ENCODE measurements around the gene LIME1. TPM values are rescaled to one million over a fixed set of nuclear protein-coding genes. Genes with fewer than 3 reads are reported as not detected.

LIME1 gene
- total RNA-seq, 2 experiments from 2014 or later: 7.3 to 10.2 TPM

- Mint-ChIP-seq H3K4me3 (no peak overlapping the region), H3K27ac (no peak overlapping the region), H3K36me3 (ENCODE audit: low read depth) (peaks cover 14% of the 10 kb centered on the region), H3K27me3 (no peaks in the 10 kb centered on the region), H3K4me1 (peaks cover 21% of the 10 kb centered on the region), H3K9me3 (ENCODE audit: low read depth) (no peaks in the 10 kb centered on the region)
- no peak for ATAC-seq
- intact Hi-C loops (cut with DNase I, micrococcal nuclease): loop anchor here (5.0 to 10.0 kb wide), 5 partner anchors 38 to 302 kb away; partner anchors contain the start of genes C20orf204 (in 1 of the 2), SAMD10 (in 1 of the 2) and TNFRSF6B (in 1 of the 2)
- no peak for DNase-seq
- POLR2A ChIA-PET: interaction anchor here (1.1 to 1.7 kb wide), 2 partner anchors 28 to 130 kb away, joined by 3 to 10 read pairs; partner anchors contain the start of genes ARFRP1, TPD52L2 and ZGPAT
- CTCF ChIA-PET: interaction anchor here (0.8 to 1.4 kb wide), 4 partner anchors 15 to 77 kb away, joined by 3 to 14 read pairs (median 3); partner anchors contain the start of genes ARFRP1, RTEL1 and ZGPAT
These were observed 1.3 kb upstream of the LIME1 start for GRCh38 chr20:63734946-63735858.

GRCh38 chr20:63736893-63737694, 630 bp downstream of the LIME1 start:
- intact Hi-C loops (cut with DNase I, micrococcal nuclease): loop anchor here (1.0 to 10.0 kb wide), 6 partner anchors 40 to 300 kb away; partner anchors contain the start of genes C20orf204 (in 1 of the 2), SAMD10 (in 1 of the 2) and TNFRSF6B (in 1 of the 2)
- Mint-ChIP-seq H3K27me3 (no peaks in the 10 kb centered on the region), H3K36me3 (ENCODE audit: low read depth) (peaks cover 11% of the 10 kb centered on the region), H3K27ac (peak overlapping the region; percentile 34), H3K4me1 (peaks cover 21% of the 10 kb centered on the region), H3K4me3 (peak overlapping the region; percentile 54), H3K9me3 (ENCODE audit: low read depth) (no peaks in the 10 kb centered on the region)
- peak; percentile 74 for DNase-seq
- CTCF ChIA-PET: interaction anchor here (0.5 to 1.4 kb wide), 5 partner anchors 12 to 110 kb away, joined by 3 to 14 read pairs (median 3); partner anchors contain the start of genes ARFRP1, GMEB2, RTEL1 and STMN3
- peak; percentile 28 for ATAC-seq
- POLR2A ChIA-PET: interaction anchor here (0.5 to 1.7 kb wide), 3 partner anchors 10 to 30 kb away, joined by 3 to 10 read pairs (median 3); partner anchors contain the start of genes ARFRP1 and ZGPAT

GRCh38 chr20:63737695-63737944, 1.2 kb downstream of the LIME1 start:
- H3K27me3 Mint-ChIP-seq: no peaks in the 10 kb centered on the region
- no peak for DNase-seq
- POLR2A ChIA-PET: interaction anchor here (0.5 kb wide), 1 partner anchor 11 kb away, joined by 3 read pairs; no protein-coding TSS in a partner anchor

GRCh38 chr20:63737945-63738686, 1.7 kb downstream of the LIME1 start:
- no peaks in the 10 kb centered on the region for H3K9me3 Mint-ChIP-seq (ENCODE audit: low read depth)
- ChIA-PET CTCF (interaction anchor here (0.5 to 1.3 kb wide), 2 partner anchors 80 to 85 kb away, joined by 3 read pairs; partner anchors contain the start of genes RTEL1 and STMN3), POLR2A (no interaction called here)
- H3K36me3 Mint-ChIP-seq (ENCODE audit: low read depth): peaks cover 11% of the 10 kb centered on the region
- DNase-seq (peak; percentile 57), ATAC-seq (peak; percentile 7)
- H3K27me3 Mint-ChIP-seq: no peaks in the 10 kb centered on the region
- no peak overlapping the region for H3K27ac Mint-ChIP-seq
- intact Hi-C loops (cut with DNase I, micrococcal nuclease): loop anchor here (1.0 to 10.0 kb wide), 6 partner anchors 41 to 299 kb away; partner anchors contain the start of genes C20orf204 (in 1 of the 2), SAMD10 (in 1 of the 2) and TNFRSF6B (in 1 of the 2)
- H3K4me1 Mint-ChIP-seq: peaks cover 21% of the 10 kb centered on the region
- no peak overlapping the region for H3K4me3 Mint-ChIP-seq

More at GRCh38 chr20:63737695-63737944, 1.2 kb downstream of the LIME1 start:
- no peaks in the 10 kb centered on the region for H3K9me3 Mint-ChIP-seq (ENCODE audit: low read depth)
- peak; percentile 2 for ATAC-seq
- H3K36me3 Mint-ChIP-seq (ENCODE audit: low read depth): peaks cover 11% of the 10 kb centered on the region
- H3K4me1 Mint-ChIP-seq: peaks cover 21% of the 10 kb centered on the region
- H3K4me3 Mint-ChIP-seq: peak overlapping the region; percentile 54
- no peak overlapping the region for H3K27ac Mint-ChIP-seq
- CTCF ChIA-PET: interaction anchor here (0.5 to 1.3 kb wide), 2 partner anchors 80 to 84 kb away, joined by 3 read pairs; partner anchors contain the start of genes RTEL1 and STMN3
- intact Hi-C loops (cut with DNase I, micrococcal nuclease): loop anchor here (1.0 to 10.0 kb wide), 6 partner anchors 40 to 300 kb away; partner anchors contain the start of genes C20orf204 (in 1 of the 2), SAMD10 (in 1 of the 2) and TNFRSF6B (in 1 of the 2)

GRCh38 chr20:63738687-63739129, 2.2 kb downstream of the LIME1 start:
- H3K36me3 Mint-ChIP-seq (ENCODE audit: low read depth): peaks cover 8% of the 10 kb centered on the region
- intact Hi-C loops (cut with DNase I, micrococcal nuclease): loop anchor here (1.0 to 10.0 kb wide), 6 partner anchors 41 to 299 kb away; partner anchors contain the start of genes C20orf204 (in 1 of the 2), SAMD10 (in 1 of the 2) and TNFRSF6B (in 1 of the 2)
- no peaks in the 10 kb centered on the region for H3K9me3 Mint-ChIP-seq (ENCODE audit: low read depth)
- CTCF ChIA-PET: no interaction called here
- peak; percentile 61 for DNase-seq
- ATAC-seq: no peak
- no peaks in the 10 kb centered on the region for H3K27me3 Mint-ChIP-seq
- H3K27ac Mint-ChIP-seq: no peak overlapping the region
- H3K4me3 Mint-ChIP-seq: no peak overlapping the region
- POLR2A ChIA-PET: no interaction called here
- peaks cover 21% of the 10 kb centered on the region for H3K4me1 Mint-ChIP-seq

GRCh38 chr20:63739130-63740069, 2.9 kb downstream of the LIME1 start, which contains the start of gene SLC2A4RG:
SLC2A4RG (plus strand) TSS chr20:63739776; CDS start chr20:63739913, 137 bp downstream.
- Mint-ChIP-seq H3K9me3 (ENCODE audit: low read depth) (no peaks in the 10 kb centered on the region), H3K4me3 (peak within 1 kb of the TSS; percentile 33), H3K27me3 (no peaks in the 10 kb centered on the region), H3K4me1 (peaks cover 19% of the 10 kb centered on the region), H3K36me3 (ENCODE audit: low read depth) (peaks cover 4% of the 10 kb centered on the region), H3K27ac (no peak within 1 kb of the TSS)
- intact Hi-C loops (cut with DNase I, micrococcal nuclease): loop anchor here (1.0 to 10.0 kb wide), 9 partner anchors 32 to 298 kb away; partner anchors contain the start of genes ARFRP1 (in 2 of the 2), C20orf204 (in 1 of the 2), RTEL1 (in 1 of the 2) and SAMD10 (in 1 of the 2)
- CTCF ChIA-PET: no interaction called here
- ATAC-seq (peak; percentile 58), DNase-seq (peak; percentile 79)
- POLR2A ChIA-PET: no interaction called here

GRCh38 chr20:63740070-63740626, 3.7 kb downstream of the LIME1 start:
- Mint-ChIP-seq H3K4me3 (peak overlapping the region; percentile 33), H3K27ac (no peak overlapping the region), H3K36me3 (ENCODE audit: low read depth) (peaks cover 4% of the 10 kb centered on the region), H3K27me3 (no peaks in the 10 kb centered on the region), H3K9me3 (ENCODE audit: low read depth) (no peaks in the 10 kb centered on the region), H3K4me1 (peaks cover 19% of the 10 kb centered on the region)
- DNase-seq: peak; percentile 63
- CTCF ChIA-PET: interaction anchor here (0.6 to 1.6 kb wide), 6 partner anchors 13 to 234 kb away, joined by 3 to 5 read pairs (median 3); partner anchors contain the start of gene PTK6
- POLR2A ChIA-PET: no interaction called here
- peak; percentile 3 for ATAC-seq
- intact Hi-C loops (cut with DNase I, micrococcal nuclease): loop anchor here (1.0 to 5.0 kb wide), 3 partner anchors 33 to 81 kb away; partner anchors contain the start of genes ARFRP1 (in 2 of the 2), RTEL1 (in 1 of the 2) and ZGPAT (in 1 of the 2)

- Mint-ChIP-seq H3K36me3 (ENCODE audit: low read depth) (peaks cover 2% of the 10 kb centered on the region), H3K9me3 (ENCODE audit: low read depth) (no peaks in the 10 kb centered on the region), H3K27me3 (no peaks in the 10 kb centered on the region), H3K4me1 (peaks cover 15% of the 10 kb centered on the region), H3K27ac (no peak overlapping the region), H3K4me3 (peak overlapping the region; percentile 33)
- intact Hi-C loops (cut with DNase I, micrococcal nuclease): loop anchor here (1.0 to 5.0 kb wide), 3 partner anchors 33 to 82 kb away; partner anchors contain the start of genes ARFRP1 (in 2 of the 2), RTEL1 (in 1 of the 2) and ZGPAT (in 1 of the 2)
- DNase-seq: peak; percentile 60
- ChIA-PET CTCF (interaction anchor here (0.6 to 1.6 kb wide), 6 partner anchors 13 to 233 kb away, joined by 3 to 5 read pairs (median 3); partner anchors contain the start of gene PTK6), POLR2A (interaction anchor here (0.6 kb wide), 1 partner anchor 27 kb away, joined by 3 read pairs; no protein-coding TSS in a partner anchor)
- peak; percentile 20 for ATAC-seq
These were observed 4.3 kb downstream of the LIME1 start for GRCh38 chr20:63740627-63741353.
